RWPE2 (cell line): ENCODE measurements around the gene PEX11A.

Experiments used
- ATAC-seq: fragments of 200-7000 bp; cut with Tn5 transposase; 3 replicates; pipeline ENCODE4 v1.9.1; 2021; ENCODE audit warnings: low read depth
- DNase-seq: peaks from one replicate; pipeline ENCODE4 v3.0.0-alpha.2; 2020; ENCODE audit warnings: low spot score
- H3K27ac ChIP-seq: fragments of 450-650 bp; 2 replicates; pipeline ENCODE4 v1.5.1; 2017; ENCODE audit warnings: mild to moderate bottlenecking; ENCODE audit not compliant: poor library complexity, severe bottlenecking
- H3K27me3 ChIP-seq: fragments of 250-450 bp; sonication (Bioruptor Pico); 2 replicates; pipeline ENCODE4 v1.5.1; 2021; ENCODE audit warnings: mild to moderate bottlenecking, moderate library complexity; ENCODE audit not compliant: insufficient read depth, poor library complexity, severe bottlenecking
- H3K36me3 ChIP-seq: fragments of 250-450 bp; sonication (Bioruptor Pico); 2 replicates; pipeline ENCODE4 v1.5.1; 2020; ENCODE audit warnings: low read depth, mild to moderate bottlenecking, moderate library complexity
- H3K4me1 ChIP-seq: fragments of 250-450 bp; sonication (Bioruptor Pico); 2 replicates; pipeline ENCODE4 v1.5.1; 2021; ENCODE audit warnings: mild to moderate bottlenecking, moderate library complexity; ENCODE audit not compliant: insufficient read depth, poor library complexity, severe bottlenecking
- H3K4me3 ChIP-seq: fragments of 250-450 bp; sonication (Bioruptor Pico); 2 replicates; pipeline ENCODE4 v1.5.1; 2021; ENCODE audit warnings: mild to moderate bottlenecking, moderate library complexity; ENCODE audit not compliant: severe bottlenecking
- H3K9me3 ChIP-seq: fragments of 250-450 bp; sonication (Bioruptor Pico); 2 replicates; pipeline ENCODE4 v1.5.1; 2021; ENCODE audit warnings: mild to moderate bottlenecking, moderate library complexity; ENCODE audit not compliant: severe bottlenecking
- CTCF ChIP-seq: fragments of 450-650 bp; IDR thresholded peaks from one replicate; pipeline ENCODE4 v1.5.1; 2017; ENCODE audit warnings: mild to moderate bottlenecking, moderate library complexity; ENCODE audit not compliant: poor library complexity, severe bottlenecking

Gene PEX11A

DNA sequence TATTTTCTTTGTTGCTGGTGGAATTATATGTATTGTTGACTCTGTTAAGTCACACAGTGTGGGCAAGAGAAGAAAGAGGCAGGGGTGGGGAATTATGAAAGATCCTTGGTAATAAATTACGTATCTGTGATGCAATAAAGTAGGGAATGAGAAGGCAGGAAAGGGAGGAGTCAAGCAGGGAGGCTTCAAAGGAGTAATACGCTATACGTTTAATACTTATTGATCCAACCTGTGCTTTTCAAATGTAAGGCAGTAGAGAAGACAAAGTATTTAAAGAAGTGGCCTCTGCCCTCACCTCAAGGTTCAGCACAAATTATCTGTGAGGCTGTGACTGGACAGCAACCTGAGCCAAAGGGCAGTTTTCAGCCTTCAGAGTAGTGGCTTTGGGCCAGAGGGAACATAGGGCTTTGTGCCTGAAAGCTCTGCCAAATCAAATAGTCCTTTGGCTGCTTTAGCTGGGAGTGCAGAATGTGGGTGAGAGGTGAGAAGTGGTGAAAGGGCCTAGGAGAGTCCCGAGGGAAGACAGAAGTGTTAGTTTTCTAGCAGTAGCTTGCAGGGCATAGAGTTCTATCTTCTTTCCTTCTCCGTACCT is 10.2 kb downstream of the PEX11A start:
- Histone ChIP-seq H3K4me1 (peaks cover 2% of the 10 kb centered on the region), H3K27me3 (no peaks in the 10 kb centered on the region), H3K9me3 (no peaks in the 10 kb centered on the region), H3K27ac (no peak overlapping the region), H3K4me3 (no peak overlapping the region), H3K36me3 (peaks cover 5% of the 10 kb centered on the region; the same call in 1 of the 2 replicates)
- no peak for DNase-seq
- TF ChIP-seq CTCF = no peak
- ATAC-seq = peak; percentile 66

DNA sequence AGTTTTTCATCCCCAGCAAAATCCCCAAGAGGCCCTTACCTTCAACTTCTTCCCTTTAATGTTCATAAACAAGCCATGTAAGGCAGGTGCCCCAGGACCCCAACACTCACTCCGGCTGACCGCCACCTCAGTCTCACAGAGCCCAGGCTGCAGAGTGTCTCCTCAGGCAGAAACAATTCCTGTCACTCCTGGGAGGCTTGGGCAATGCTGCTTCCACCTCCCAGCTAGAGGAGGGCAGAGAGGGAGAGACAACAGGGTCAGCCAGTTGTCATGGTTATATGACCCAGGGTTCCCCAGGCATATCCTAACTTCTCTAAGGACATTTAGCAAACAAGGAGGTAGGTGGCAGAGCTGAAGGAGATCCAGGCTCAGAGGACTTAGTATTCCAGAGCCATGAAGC is 11.3 kb downstream of the PEX11A start, which contains the start of gene PLIN1:
PLIN1 (minus strand) TSS at position 156 of the 400 bp plus-strand sequence. CDS start 1,878 bp downstream, outside the sequence.
- Histone ChIP-seq H3K4me1 (peaks cover 2% of the 10 kb centered on the region), H3K27me3 (no peaks in the 10 kb centered on the region), H3K9me3 (no peaks in the 10 kb centered on the region), H3K36me3 (no peaks in the 10 kb centered on the region), H3K4me3 (no peak within 1 kb of the TSS), H3K27ac (no peak within 1 kb of the TSS)
- TF ChIP-seq CTCF = no peak
- ATAC-seq (no peak; the same call in 2 of the 3 replicates), DNase-seq (no peak)

- peaks cover 2% of the 10 kb centered on the region for H3K4me1 ChIP-seq
- H3K4me3 ChIP-seq = no peak overlapping the region
- ATAC-seq (no peak), DNase-seq (no peak)
- no peaks in the 10 kb centered on the region for H3K9me3 ChIP-seq
- H3K27me3 ChIP-seq = no peaks in the 10 kb centered on the region
- no peak for TF ChIP-seq CTCF
- no peak overlapping the region for H3K27ac ChIP-seq
- H3K36me3 ChIP-seq = no peaks in the 10 kb centered on the region
Observed at GRCh38 chr15:89677381-89677780, 13.2 kb downstream of the PEX11A start.

GRCh38 chr15:89675606-89676005 is 14.9 kb downstream of the PEX11A start:
- Histone ChIP-seq H3K4me1 (peaks cover 2% of the 10 kb centered on the region), H3K36me3 (no peaks in the 10 kb centered on the region), H3K27ac (no peak overlapping the region), H3K27me3 (no peaks in the 10 kb centered on the region), H3K9me3 (no peaks in the 10 kb centered on the region), H3K4me3 (no peak overlapping the region)
- no peak for TF ChIP-seq CTCF
- no peak for ATAC-seq
- DNase-seq = no peak

- no peak overlapping the region for H3K4me3 ChIP-seq
- no peaks in the 10 kb centered on the region for H3K27me3 ChIP-seq
- no peaks in the 10 kb centered on the region for H3K36me3 ChIP-seq
- DNase-seq (no peak), ATAC-seq (no peak)
- peak; percentile 24 for TF ChIP-seq CTCF
- no peaks in the 10 kb centered on the region for H3K9me3 ChIP-seq
- H3K27ac ChIP-seq = no peak overlapping the region
- H3K4me1 ChIP-seq = no peaks in the 10 kb centered on the region
Observed at GRCh38 chr15:89674526-89674925, 16.0 kb downstream of the PEX11A start.
